ENCODE results near the gene CC2D1A.

DNA sequence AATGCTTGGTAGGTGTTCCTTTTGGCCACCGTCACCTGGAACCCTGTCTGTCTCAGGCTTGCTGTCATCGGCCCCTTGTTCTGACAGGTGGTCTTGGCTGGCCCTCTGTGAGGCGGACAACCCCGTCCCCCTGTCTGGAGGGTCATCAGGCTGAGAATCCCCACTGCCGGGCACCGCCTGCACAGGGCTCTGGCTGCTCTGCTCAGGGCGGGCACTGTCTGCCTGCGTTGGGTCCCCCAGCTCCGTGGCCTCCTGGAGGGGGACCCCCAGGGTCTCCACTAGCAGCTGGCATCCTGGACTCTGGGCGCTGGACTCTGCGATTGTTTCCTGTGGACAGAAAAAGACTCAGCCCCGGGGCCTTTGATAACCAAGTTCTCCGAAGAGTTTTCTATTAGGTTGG is 15.9 kb upstream of the CC2D1A start:
- TF ChIP-seq POLR2AphosphoS5 (IDR thresholded peaks at IDR 0.05) (no peak), POLR2A (IDR thresholded peaks at IDR 0.05) (no peak)
- TF ChIP-seq, protein P1, sequence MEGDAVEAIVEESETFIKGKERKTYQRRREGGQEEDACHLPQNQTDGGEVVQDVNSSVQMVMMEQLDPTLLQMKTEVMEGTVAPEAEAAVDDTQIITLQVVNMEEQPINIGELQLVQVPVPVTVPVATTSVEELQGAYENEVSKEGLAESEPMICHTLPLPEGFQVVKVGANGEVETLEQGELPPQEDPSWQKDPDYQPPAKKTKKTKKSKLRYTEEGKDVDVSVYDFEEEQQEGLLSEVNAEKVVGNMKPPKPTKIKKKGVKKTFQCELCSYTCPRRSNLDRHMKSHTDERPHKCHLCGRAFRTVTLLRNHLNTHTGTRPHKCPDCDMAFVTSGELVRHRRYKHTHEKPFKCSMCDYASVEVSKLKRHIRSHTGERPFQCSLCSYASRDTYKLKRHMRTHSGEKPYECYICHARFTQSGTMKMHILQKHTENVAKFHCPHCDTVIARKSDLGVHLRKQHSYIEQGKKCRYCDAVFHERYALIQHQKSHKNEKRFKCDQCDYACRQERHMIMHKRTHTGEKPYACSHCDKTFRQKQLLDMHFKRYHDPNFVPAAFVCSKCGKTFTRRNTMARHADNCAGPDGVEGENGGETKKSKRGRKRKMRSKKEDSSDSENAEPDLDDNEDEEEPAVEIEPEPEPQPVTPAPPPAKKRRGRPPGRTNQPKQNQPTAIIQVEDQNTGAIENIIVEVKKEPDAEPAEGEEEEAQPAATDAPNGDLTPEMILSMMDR (IDR thresholded peaks at IDR 0.05), result no peak

Measured in prostate gland (tissue), 2 donors.